Measurements from ENCODE around the gene NCOR1. TPM values are rescaled to one million over a fixed set of nuclear protein-coding genes. Genes with fewer than 3 reads are reported as not detected.

The NCOR1 gene
- total and polyA plus RNA-seq, 10 of the 15 experiments (the other 5 are each of a cell fraction or from before 2014, with no cell fraction given), result 34.5 to 135 (median 82.9) TPM

DNA sequence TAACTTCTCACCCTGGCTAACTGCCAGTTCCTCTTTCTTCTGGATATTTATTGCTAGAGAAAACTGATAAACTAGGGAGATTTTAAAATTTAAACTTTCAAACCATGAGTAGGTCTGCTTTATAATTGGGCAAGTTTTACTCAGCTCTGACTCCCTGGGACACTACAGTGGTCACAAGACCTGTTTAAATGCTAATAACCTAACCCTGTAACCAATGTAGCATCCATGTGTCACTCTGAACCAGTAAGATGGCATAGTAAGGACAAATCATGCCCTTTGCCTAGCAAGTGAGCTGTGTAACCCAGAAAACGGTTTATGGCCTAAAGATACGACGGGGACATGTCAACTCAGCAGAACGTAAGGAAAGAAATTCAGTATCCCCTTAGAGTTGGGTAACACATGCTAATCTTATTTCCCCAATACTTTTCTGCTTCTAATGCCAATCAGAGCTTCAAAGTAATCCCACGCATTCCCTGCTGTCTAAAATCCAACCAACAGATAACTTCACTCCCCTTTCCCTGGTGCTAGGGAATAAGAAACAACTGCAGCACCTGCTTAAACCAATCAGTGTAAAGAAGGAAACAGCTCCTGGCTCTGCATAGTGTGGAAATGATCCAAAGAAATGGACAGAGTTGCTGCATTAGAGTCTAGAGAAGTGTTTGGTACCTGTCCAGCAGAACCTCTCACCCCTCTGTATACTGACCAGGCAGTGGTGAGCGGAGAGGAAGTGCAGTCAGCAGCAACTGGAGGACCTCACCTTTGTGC is 85.7 kb downstream of the NCOR1 start:
- H4K20me1 ChIP-seq (ENCODE audit: control insufficient read depth, insufficient read depth), result no peaks in the 10 kb centered on the region
- no peak overlapping the region for H3K4me2 ChIP-seq (ENCODE audit: control insufficient read depth, insufficient read depth)
- H3K9me3 ChIP-seq (replicated peaks; ENCODE audit: control insufficient read depth, insufficient read depth, low read length), result no peaks in the 10 kb centered on the region
- FAIRE-seq, result no peak
- POLR2A ChIA-PET, result no interaction called here
- no peak overlapping the region for H3K9ac ChIP-seq (ENCODE audit: control insufficient read depth, insufficient read depth, low read length)
- 98% methylated on average over 6 of the region's 6 CpGs for WGBS (ENCODE audit: insufficient coverage, insufficient replicate concordance, low lambda C conversion rate, missing lambda C conversion rate)
- intact Hi-C loops (cut with micrococcal nuclease; ENCODE audit: unreplicated experiment), result no loop called here
- no TSS peak for BruUV-seq (replicated peaks)
- no peak overlapping the region for H2AFZ ChIP-seq (ENCODE audit: control insufficient read depth, low read depth, low read length)
- H3K79me2 ChIP-seq (ENCODE audit: control insufficient read depth, insufficient read depth, low read length), result no peaks in the 10 kb centered on the region
- no peaks in the 10 kb centered on the region for H3K4me1 ChIP-seq (ENCODE audit: control insufficient read depth, insufficient read depth, low read length)
- no peak for ATAC-seq
- peaks cover 3 to 4% of the 10 kb centered on the region in 2 experiments; a peak in 3 of 4 replicates for H3K36me3 ChIP-seq (ENCODE audit: control insufficient read depth in 2 of 2, insufficient read depth in 2 of 2, low read length in 1 of 2)
- SMC1A ChIA-PET (ENCODE audit: uncharacterized antibody, unreplicated experiment), result interaction anchor here (0.8 to 1.2 kb wide), 2 partner anchors 14 to 104 kb away, joined by 3 read pairs; no protein-coding TSS in a partner anchor
- no peaks in the 10 kb centered on the region for H3K27me3 ChIP-seq (replicated peaks in 1 of 2; ENCODE audit: control insufficient read depth in 2 of 2, insufficient read depth in 2 of 2, low read length in 1 of 2)
- no peak for TF ChIP-seq HDAC6 (IDR thresholded peaks at IDR 0.05; ENCODE audit: unreplicated experiment)
- TF ChIP-seq SUPT20H (IDR thresholded peaks at IDR 0.05; ENCODE audit: borderline replicate concordance, control insufficient read depth, low read depth, low read length), result no peak
- TF ChIP-seq HCFC1 (IDR thresholded peaks at IDR 0.05; ENCODE audit: low read length), result no peak
- TF ChIP-seq TAF1 (IDR thresholded peaks at IDR 0.05; ENCODE audit: borderline replicate concordance, low read depth, low read length), result no peak
- in situ Hi-C loops (cut with MboI), result no loop called here
- DNase-seq (ENCODE audit: low read depth, low spot score), result no peak
- RAD21 ChIA-PET (ENCODE audit: unreplicated experiment), result no interaction called here
- H3K4me3 ChIP-seq, result no peak overlapping the region
- H3K27ac ChIP-seq (ENCODE audit: control insufficient read depth, insufficient read depth), result no peak overlapping the region
- CTCF ChIA-PET, result no interaction called here

DNA sequence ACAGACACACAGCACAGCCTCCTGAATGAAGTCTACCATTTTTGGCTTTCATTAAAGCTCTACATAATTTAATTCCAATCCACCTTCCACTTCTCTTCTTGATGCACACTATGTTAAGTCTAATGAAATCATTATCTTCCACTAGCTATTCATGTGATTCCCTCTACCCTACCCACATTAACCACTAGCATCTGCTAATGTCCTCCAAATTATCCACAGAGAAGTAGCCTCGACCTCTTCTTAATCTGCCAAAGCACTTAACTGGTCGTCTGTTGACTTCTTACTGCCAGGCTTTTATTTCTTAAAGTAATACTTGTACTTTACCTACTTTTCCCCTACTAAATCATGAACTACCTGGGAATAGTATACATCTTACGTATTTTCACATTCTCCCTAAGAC is 91.8 kb downstream of the NCOR1 start:
- 87% methylated on average over 3 of the region's 3 CpGs for WGBS (ENCODE audit: insufficient coverage, insufficient replicate concordance, low lambda C conversion rate, missing lambda C conversion rate)
- no peak overlapping the region for H3K4me2 ChIP-seq (ENCODE audit: control insufficient read depth, insufficient read depth)
- ChIA-PET POLR2A (no interaction called here), SMC1A (ENCODE audit: uncharacterized antibody, unreplicated experiment) (no interaction called here), CTCF (interaction anchor here (0.6 to 0.7 kb wide), 2 partner anchors 45 to 1350 kb away, joined by 3 read pairs; no protein-coding TSS in a partner anchor), RAD21 (ENCODE audit: unreplicated experiment) (interaction anchor here (1.0 kb wide), 1 partner anchor 92 kb away, joined by 3 read pairs; the partner anchor contains the start of gene NCOR1)
- H3K36me3 ChIP-seq (ENCODE audit: control insufficient read depth in 2 of 2, insufficient read depth in 2 of 2, low read length in 1 of 2), result peaks cover 5 to 15% of the 10 kb centered on the region in 2 experiments
- no TSS peak for BruUV-seq (replicated peaks)
- H3K9ac ChIP-seq (ENCODE audit: control insufficient read depth, insufficient read depth, low read length), result no peak overlapping the region
- FAIRE-seq, result no peak
- in situ Hi-C loops (cut with MboI) (no loop called here), intact Hi-C loops (cut with micrococcal nuclease; ENCODE audit: unreplicated experiment) (no loop called here)
- no peaks in the 10 kb centered on the region for H3K79me2 ChIP-seq (ENCODE audit: control insufficient read depth, insufficient read depth, low read length)
- no peak for ATAC-seq
- H3K27ac ChIP-seq (ENCODE audit: control insufficient read depth, insufficient read depth), result no peak overlapping the region
- DNase-seq (ENCODE audit: low read depth, low spot score), result no peak
- no peaks in the 10 kb centered on the region for H4K20me1 ChIP-seq (ENCODE audit: control insufficient read depth, insufficient read depth)
- H2AFZ ChIP-seq (ENCODE audit: control insufficient read depth, low read depth, low read length), result no peak overlapping the region
- no peaks in the 10 kb centered on the region for H3K9me3 ChIP-seq (replicated peaks; ENCODE audit: control insufficient read depth, insufficient read depth, low read length)
- no peaks in the 10 kb centered on the region for H3K27me3 ChIP-seq (replicated peaks in 1 of 2; ENCODE audit: control insufficient read depth in 2 of 2, insufficient read depth in 2 of 2, low read length in 1 of 2)
- H3K4me1 ChIP-seq (ENCODE audit: control insufficient read depth, insufficient read depth, low read length), result no peaks in the 10 kb centered on the region
- no peak overlapping the region for H3K4me3 ChIP-seq
- TF ChIP-seq SMARCA5 (IDR thresholded peaks at IDR 0.05) (no peak), MEF2A (IDR thresholded peaks at IDR 0.05; ENCODE audit: insufficient read depth, low read depth, low read length) (no peak), SIN3A (IDR thresholded peaks at IDR 0.05; ENCODE audit: low read depth, low read length) (no peak), ETV6 (conservative IDR thresholded peaks at IDR 0.05 in 1 of 2, IDR thresholded peaks at IDR 0.05 in 1 of 2; ENCODE audit: borderline replicate concordance in 1 of 2, low read depth in 1 of 2) (no peak), CREB1 (IDR thresholded peaks at IDR 0.05; ENCODE audit: low read depth) (no peak)
- TF ChIP-seq, protein P1, sequence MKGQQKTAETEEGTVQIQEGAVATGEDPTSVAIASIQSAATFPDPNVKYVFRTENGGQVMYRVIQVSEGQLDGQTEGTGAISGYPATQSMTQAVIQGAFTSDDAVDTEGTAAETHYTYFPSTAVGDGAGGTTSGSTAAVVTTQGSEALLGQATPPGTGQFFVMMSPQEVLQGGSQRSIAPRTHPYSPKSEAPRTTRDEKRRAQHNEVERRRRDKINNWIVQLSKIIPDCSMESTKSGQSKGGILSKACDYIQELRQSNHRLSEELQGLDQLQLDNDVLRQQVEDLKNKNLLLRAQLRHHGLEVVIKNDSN (IDR thresholded peaks at IDR 0.05; ENCODE audit: borderline replicate concordance, extremely low read length, insufficient read depth, low read depth, low read length), result no peak
- TF ChIP-seq, protein P2, sequence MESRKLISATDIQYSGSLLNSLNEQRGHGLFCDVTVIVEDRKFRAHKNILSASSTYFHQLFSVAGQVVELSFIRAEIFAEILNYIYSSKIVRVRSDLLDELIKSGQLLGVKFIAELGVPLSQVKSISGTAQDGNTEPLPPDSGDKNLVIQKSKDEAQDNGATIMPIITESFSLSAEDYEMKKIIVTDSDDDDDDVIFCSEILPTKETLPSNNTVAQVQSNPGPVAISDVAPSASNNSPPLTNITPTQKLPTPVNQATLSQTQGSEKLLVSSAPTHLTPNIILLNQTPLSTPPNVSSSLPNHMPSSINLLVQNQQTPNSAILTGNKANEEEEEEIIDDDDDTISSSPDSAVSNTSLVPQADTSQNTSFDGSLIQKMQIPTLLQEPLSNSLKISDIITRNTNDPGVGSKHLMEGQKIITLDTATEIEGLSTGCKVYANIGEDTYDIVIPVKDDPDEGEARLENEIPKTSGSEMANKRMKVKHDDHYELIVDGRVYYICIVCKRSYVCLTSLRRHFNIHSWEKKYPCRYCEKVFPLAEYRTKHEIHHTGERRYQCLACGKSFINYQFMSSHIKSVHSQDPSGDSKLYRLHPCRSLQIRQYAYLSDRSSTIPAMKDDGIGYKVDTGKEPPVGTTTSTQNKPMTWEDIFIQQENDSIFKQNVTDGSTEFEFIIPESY (IDR thresholded peaks at IDR 0.05), result no peak

All from GM12878 (cell line).